GM21576 (cell line): ENCODE measurements around the gene GOLM1.

ENCODE experiments used
- ATAC-seq: cut with Tn5 transposase; IDR thresholded peaks from one replicate; pipeline ENCODE4 v1.9.1; 2021; ENCODE audit warnings: mild to moderate bottlenecking, moderate library complexity; ENCODE audit not compliant: unreplicated experiment

GOLM1 gene

DNA sequence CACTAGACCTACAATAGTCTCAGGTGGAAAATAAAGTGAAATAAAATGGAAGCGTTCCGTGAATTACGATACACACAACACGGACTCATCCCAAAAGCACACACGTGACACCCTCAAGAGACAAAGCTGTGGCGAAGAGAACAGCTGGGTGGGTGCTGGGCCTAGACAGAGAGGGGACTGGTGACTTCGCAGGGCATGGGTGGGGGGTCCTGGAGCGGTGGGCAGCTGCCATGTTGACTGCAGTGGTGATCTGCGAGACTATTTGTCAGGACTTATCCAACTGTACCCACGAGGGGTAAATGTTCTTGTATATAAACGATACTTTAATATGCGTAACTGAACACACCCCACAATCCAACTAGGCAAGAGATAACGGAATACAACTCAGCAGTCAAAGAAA lies 52.0 kb downstream of the GOLM1 start:
- ATAC-seq: no peak

DNA sequence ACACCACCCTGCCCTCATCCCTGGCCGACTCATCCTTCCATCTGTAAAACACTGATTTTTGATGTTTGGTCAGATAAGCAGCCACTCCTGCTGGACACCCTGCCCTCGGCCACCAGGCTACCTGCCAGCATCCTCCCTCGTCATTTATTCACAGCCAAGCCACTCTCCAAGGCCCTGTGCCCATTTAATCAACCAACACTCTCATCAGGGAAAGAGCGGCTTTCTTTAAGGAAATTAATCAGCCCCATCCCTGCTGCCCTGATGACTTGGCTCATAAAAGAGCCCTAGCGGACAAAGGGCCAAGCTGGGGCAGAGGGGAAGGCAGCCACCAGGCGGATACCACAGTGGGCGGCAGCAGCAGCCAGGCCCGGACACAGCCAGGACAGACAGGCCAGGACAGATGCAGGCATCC lies 52.4 kb downstream of the GOLM1 start:
- ATAC-seq: no peak

DNA sequence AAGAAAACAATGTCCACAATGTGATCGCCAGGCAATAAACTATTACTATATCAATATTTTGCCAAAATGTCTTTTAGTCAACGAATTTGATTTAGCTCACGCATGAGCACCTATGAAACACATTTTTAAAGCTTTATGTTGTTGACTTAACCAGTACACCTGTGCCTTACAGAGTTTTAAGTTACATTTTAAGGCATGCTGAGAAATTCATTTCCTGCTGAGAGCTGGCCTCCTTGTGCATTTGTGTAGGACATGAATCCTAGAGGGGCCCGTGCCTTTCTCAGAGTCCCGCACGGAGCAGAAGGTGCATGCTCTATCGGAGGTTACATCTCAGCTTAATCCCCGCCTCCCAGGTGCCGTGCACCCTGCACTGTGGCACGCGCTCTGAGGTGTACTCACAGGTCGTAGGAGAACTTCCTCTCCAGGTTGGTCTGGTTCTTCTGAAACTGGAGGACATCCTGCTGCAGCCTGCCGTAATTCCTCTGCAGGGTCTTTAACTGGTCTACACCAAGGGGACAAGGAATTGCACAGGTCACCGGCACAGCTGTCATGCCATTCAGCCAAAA lies 53.2 kb downstream of the GOLM1 start:
- ATAC-seq: no peak

DNA sequence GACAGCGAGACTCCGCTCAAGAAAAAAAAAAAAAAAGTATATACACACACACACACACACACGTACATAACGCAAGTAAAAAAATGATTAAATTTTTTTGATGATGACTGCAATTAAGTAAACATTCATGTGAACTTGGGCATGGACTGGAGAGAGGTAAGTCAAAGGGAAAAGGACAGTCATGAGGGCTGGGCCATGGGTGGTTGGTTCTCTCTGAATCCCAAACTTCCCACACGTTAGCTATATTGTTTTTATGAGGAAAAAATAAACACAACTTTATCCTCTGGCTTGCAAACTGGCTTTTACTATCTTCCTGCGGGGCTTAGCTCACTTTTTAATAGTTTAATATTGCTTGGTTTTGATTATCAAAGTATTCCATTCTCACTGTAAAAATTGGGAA lies 53.7 kb downstream of the GOLM1 start:
- ATAC-seq: no peak

DNA sequence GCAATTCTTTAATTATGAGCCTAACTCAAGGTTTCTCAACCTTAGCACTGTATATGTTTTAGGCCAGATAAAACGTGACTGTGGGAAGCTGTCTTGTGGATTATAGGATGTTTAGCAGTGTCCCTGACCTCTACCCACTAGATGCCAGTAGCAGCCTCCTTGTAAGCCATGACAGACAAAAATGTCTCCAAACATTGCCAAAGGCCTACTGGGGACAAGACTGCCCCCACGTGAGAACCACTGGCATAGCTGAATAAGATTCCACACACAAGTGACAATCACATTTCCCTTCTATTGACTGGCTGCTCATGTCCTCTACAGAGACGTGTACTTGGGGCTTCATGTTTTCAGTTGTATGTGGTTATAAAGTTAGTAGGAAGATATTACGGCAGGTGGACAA lies 55.4 kb downstream of the GOLM1 start:
- no peak for ATAC-seq

DNA sequence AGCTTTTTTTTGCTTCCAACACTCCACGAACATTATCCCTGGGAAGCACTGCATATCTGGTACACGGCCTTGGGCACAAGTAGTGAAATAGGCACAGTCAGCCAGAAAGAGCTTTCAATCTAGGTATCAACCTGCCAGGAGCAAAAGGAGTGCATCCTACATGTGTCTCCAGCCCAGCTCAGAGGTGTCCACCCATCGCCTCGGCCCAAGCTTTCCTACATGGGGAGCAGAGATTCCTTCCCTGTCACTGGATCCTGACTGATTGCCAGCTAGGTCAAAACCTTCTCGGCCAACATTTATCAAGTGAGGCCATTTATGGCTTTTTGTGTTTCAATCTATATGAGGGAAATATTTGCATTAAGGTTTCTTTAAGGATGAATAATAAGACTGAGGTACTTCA lies 55.8 kb downstream of the GOLM1 start:
- ATAC-seq: no peak

DNA sequence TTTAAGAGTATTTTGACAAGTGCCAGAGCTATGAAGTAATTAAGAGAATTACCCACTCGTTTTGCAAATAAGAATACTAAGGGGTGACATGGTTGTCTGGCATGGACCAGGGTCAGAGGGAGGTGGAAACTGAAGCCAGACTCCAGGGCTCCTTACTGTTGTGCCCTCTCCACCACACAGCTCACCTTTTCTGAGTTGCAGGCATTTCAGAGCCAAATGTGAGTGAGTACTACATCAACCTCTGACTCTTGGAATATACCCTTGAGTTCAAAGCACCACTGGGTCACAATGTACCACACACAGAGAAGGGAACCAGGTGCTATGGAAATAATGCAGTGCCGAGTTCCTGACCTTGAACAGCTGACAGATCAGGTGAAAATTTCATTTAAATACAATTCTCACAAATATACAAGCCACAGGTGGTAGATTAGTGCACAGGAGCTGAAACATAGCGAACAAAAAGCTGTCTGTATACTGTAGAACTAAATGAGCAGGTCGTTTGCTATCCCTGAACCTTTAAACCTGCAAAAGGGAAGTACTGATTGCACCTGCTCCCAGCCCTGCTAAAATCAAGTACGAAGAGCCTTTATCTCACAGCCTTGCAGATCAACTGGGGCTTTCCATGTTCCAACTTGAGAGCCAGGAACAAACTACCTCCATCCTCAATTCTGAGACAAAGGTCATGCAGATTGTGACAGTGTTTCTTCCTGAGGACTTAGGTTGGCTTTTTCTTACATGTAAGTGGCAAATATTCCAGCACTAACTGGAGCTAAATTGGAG lies 57.0 kb downstream of the GOLM1 start:
- ATAC-seq: no peak

DNA sequence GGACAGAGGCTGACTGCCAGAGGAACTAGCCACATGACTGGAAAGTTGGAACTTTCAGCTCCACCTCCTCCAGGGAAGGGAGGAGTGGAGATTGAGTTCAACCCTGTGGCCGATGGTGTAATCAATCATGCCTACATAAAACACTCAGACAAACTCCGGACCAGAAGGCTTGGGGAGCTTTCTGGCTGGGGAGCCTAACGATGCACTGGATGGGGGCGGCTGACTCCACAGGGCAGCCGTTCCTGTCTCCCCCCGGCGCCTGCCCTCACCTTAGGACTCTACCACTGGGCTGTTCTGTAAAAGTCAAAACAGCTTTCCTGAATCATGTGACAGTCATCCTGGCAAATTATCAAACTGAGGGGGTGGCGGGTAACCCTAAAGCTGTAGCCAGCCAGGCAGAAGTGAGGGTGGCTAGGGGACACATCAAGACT lies 58.0 kb downstream of the GOLM1 start:
- ATAC-seq: no peak

DNA sequence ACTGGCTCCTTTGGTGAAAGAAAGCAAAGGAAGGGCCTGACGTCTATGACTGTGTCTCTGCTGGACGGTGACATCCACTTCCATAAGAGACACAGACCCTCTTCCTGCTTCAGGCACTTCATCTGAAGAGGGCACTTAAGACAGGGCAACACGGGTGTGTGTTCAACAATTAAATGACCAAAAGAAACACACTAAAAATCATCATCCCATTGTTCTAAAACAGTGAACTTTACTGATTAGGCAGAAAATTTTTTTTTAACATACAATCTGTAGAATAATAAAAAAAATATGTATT lies 58.5 kb downstream of the GOLM1 start:
- ATAC-seq: no peak

DNA sequence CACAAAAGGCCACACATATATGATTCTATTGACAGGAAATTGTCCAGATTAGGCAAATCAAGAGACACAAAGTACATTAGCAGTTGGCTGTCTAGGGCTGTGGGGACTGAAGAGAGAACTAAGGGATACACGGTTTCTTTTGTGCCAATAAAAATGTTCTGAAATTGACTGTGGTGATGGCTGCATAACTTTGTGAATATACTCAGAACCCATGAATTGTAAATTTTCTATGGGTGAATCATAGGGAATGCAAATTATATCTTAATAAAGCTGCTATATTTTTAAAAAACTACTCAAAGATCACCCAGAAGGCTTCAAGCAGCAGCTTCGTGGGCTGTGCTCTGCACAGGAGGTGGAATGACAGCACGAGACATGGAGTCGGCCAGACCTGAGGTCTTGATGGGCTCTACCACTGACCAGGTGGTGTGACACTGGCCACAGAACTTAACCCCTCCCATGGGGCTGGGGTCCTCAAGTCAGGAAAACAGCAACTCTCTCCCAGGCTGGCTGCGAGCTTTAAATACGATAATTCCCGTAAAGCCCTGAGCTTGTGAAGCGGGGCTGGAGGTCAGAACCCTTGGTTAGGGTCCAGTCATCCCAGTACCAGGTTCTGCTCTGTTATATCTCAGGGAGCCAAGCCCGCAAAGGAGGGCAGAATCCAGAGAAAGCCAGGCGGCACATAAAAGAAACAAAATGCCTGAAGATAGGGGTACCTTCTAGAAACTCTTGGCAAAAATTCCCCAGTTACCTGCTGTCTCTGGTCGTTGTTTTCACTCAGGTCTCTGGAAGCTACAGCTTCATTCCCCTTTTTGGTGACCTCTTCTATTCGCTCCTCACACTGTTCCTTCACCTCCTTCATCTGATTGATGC lies 59.1 kb downstream of the GOLM1 start:
- ATAC-seq: no peak

DNA sequence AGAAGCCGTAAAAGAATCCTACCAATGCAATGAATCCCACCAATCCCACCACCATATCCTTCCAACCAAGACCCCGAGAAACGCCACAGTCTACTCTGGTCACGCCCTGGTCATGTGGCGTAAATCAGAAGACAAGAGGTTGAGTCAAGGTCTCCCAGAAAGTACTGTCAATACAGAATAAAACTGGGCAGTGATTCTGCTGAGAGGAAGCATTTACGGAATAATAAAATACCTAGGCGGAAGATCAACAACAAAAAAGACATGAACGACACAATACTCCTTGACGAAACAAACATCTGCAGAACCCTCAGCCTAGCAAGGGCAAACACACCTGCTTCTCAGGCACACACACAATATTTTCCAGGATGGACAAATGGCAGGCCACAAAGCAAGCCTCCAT lies 62.8 kb downstream of the GOLM1 start:
- no peak for ATAC-seq

DNA sequence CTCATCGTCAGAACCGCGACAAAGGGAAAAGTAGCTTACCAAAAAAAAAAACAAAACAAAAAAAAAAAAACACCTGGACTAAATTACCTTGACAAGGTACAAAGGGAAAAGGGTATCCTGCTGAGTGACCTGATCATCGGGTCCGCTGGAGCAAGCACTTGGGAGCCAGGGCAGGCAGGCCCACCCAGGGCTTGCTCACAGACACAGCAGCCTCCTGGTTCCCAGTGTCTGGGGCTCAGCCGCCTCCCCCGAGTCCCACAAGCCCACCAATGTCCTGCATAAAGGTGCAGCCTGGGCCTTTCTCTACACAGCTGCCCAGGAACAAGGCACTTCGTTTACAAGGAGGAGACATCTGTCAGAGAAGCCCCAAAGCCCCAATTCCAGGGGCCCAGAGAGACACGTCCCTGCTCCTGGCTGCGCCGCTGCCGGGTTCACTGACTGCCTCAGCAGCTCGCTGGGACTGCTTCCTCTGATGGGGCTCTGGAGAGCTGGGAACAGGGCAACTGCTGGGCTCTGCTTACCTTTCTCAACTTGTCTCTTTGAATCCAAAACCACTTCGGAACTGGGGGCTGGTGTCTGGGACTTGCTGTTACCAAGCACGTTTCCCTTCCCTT lies 63.4 kb downstream of the GOLM1 start:
- no peak for ATAC-seq

DNA sequence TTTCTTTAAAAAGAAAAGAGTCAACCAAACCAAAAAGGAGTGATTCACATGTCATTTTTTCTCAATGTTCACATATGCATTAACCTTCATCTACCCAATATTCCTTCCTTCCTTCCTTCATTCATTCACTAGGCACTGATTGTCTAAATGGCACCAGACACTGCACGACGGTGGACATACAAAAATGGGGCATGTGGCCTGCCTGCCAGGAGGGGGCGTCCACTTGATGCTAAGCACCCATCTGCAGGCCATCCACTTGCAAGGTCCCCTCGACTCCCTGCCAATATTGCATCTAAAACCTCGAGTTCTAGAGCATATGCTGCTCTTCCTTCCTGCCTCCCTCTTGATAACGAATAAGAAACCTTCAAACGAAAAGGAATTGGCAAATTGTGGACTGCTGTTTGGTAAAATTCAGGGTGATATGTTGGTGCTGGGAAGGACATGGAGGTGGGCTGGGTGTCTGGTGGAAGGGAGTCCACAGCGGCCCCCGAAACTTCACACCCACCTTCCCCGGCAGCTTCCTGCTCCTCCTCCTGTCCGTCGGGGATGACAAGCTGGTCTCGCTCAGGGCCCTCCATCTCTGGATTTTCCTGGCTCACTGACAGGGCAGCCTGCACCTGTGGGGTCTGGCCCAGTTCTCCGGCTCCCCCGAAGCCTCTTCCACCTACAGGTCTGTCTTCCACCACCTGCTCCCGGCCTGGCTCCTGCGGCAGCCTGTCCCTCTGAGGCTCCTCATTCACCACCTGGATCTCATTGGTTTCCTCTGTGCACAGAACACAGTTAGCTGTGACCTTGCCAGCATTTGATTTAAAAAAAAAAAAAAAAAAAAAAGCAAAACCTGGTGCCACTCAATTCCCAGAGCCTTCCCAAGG lies 64.3 kb downstream of the GOLM1 start:
- ATAC-seq: no peak

DNA sequence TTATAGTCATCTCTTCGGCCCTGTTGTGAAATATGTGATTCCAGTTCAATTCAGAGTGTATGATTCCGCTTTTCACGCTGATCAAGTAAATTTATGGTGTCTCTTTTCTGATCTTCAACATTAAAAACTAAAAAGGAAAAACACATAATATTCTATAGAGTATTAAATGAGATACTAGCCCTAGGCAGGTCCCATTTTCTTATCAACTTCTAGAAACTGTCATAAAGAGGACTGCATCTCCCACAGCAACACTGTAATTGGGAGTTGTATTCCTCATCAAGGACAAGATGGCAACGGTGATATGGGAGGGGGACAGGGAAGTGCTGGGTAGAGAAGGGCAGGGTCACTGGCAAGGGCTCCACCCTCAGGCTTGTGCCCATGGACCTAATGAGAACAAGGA lies 71.6 kb downstream of the GOLM1 start:
- ATAC-seq: no peak

DNA sequence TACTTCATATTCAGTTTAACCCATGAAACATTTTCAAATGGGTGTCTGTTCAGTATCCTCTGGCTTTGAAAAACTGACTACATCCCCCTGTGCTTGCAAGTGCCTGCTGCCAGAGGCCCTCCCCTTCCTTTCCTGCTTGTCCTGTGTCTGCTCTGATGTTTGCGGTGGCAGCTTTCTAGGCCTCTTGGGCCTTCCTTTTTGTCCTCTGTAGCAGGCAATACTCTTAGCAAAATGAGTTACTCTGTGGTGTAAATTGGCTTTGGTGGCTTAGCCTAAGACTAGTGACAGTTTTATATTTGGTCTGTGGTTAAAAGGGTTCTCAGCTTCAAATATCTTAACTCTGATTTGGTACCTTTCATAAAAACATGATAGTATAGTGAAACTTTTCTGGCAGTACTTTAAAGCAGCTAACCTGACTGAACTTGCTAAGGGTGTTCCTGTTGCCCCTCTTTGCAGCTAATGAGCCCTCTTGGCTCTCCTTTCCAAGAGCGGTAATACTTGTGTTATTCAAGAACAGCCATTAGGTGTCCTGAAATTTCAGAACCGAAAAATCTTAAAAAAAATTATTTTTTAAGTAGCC lies 76.6 kb downstream of the GOLM1 start:
- ATAC-seq: no peak

DNA sequence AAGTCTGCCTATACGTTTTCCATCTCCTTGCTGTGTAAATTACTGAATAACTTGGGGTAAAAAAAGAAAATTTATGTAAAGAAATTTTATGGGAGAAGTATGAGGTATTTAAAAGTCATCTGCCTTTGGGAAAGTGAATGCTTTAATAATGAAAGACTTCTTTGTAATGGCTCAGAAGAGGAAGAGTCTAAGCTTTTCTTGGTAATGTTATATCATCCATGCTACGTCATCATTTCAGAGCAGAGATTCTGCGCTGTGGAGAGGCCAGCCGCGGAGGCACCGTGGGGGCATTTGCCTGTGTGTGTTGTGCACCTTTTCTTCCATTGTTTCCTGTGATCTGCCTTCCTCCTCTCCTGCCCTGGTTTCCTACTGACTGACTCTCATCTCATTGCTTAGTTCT lies 78.2 kb downstream of the GOLM1 start:
- no peak for ATAC-seq

DNA sequence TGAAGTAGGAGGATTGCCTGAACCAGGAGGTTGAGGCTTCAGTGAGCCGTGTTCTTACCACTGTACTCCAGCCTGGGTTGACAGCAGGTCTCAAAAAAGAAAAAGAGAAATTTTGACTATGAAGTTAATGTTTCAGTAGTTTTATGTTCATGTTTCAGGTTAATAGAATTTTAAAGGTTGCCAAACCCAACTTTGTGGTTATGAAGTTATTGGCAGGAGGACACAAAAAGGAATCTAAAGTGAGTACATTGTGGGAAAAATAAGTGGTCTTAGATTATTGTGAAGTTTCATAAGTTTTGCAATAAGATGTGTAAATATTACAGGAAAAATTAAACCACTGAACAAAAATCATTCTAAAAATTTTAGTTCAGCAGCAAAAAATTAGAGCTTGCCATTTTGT lies 78.6 kb downstream of the GOLM1 start:
- ATAC-seq: no peak

DNA sequence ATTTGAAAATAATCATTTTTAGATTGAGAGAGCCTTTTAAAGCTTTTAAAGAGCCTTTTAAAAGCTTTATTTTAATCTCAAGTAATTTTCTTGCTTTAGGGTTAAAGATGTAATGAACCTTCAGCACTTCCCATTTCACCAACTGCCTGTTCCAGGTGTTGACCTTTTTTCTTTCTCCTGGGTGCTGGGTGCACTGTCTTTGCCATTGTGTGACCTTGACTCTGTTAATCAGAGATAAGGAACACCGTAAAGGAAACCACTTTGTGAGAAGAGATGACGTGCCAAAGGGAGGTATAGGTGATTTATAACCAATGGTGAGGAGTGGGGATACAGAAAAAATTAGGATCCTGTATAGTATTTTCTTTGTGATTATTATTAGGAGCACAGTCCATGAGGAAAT lies 90.2 kb downstream of the GOLM1 start:
- ATAC-seq: no peak

DNA sequence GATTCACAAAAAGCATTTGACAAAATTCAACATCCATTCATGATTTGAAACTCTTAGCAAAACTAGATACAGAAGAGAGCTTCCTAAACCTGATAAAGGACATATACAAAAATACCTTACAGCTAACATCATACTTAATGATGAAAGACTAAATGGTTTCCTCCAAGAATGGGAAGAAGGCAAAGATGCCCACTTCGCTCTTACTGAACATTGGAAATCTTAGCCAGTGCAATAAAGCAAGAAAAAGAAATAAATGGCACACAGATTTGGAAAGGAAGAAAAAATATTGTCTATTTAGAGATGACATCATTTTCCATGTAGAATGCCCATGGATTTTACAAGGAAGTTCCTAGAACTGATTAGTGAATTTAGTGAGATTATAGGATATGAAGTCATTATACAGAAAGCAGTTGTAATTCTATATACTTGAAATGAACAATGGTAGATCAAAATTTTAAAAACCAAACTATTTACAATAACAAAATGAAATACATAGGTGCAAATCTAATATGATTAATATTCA lies 94.0 kb downstream of the GOLM1 start:
- no peak for ATAC-seq

DNA sequence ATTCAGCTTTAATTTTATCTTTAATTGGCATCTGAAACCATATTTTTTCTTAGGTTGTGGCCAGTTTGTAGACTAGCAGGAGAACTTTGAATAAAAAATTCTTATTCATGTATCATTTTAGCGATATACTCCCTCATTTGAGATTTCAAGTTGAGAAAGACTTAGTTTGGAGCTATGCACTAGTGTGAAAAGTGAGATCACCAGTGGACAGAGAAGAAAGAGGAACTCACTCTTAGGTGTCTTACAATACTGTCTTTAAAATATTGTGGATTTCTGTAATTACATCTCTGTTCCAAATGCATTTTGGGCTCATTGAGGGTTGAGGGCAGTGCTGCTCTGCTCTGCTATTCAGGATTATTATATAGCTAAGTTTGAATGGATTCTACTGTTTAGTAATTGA lies 103.8 kb downstream of the GOLM1 start:
- no peak for ATAC-seq
